Measurements from ENCODE around the gene KCNA5.

- no peak for TF ChIP-seq CTCF (conservative IDR thresholded peaks at IDR 0.05; ENCODE audit: low read depth, low read length)
- TF ChIP-seq POLR2A (IDR thresholded peaks at IDR 0.05; ENCODE audit: low read depth, low read length): no peak
- TF ChIP-seq CEBPB (IDR thresholded peaks at IDR 0.05; ENCODE audit: low read depth, low read length): no peak
- no peak for TF ChIP-seq RFX5 (IDR thresholded peaks at IDR 0.05; ENCODE audit: low read depth, low read length)
- no peak for TF ChIP-seq CHD1 (IDR thresholded peaks at IDR 0.05; ENCODE audit: low read depth, low read length)
- no peak for TF ChIP-seq FOS (IDR thresholded peaks at IDR 0.05; ENCODE audit: low read depth, low read length)
- no peak for TF ChIP-seq SMC3 (IDR thresholded peaks at IDR 0.05; ENCODE audit: low read depth, low read length)
- no peak for TF ChIP-seq MXI1 (IDR thresholded peaks at IDR 0.05; ENCODE audit: borderline replicate concordance, low read depth, low read length)
- TF ChIP-seq RAD21 (IDR thresholded peaks at IDR 0.05; ENCODE audit: low read length): no peak
- no peak for TF ChIP-seq MAFK (IDR thresholded peaks at IDR 0.05; ENCODE audit: low read depth, low read length)
- TF ChIP-seq MAZ (IDR thresholded peaks at IDR 0.05; ENCODE audit: borderline replicate concordance, low read depth, low read length): no peak
- no peak for TF ChIP-seq USF2 (IDR thresholded peaks at IDR 0.05; ENCODE audit: low read depth, low read length)
Measured at GRCh38 chr12:5051334-5051733, 7.7 kb downstream of the KCNA5 start.
